Activated CD4-positive, alpha-beta T cell treated with anti-CD3 and anti-CD28 coated beads for 36 hours (primary cell): ENCODE measurements around the gene ANO10. TPM values are rescaled to one million over a fixed set of nuclear protein-coding genes. Genes with fewer than 3 reads are reported as not detected.
A peak's percentile ranks its signal among the peaks of the same experiment; 100 is the strongest.
"Not testable (repeated sequence)": the region's sequence is repeated elsewhere in the genome, so short reads cannot be mapped to it uniquely, and the experiment has no call there.

Experiments used
- ATAC-seq: fragments of 200-7000 bp; cut with Tn5 transposase; one replicate; pipeline ENCODE4 v1.10.0; 2021; ENCODE audit warnings: mild to moderate bottlenecking, moderate library complexity
- CTCF ChIA-PET: fragments of 350-600 bp; sonication (Branson Sonifier 250); formaldehyde crosslinking; loops from one replicate; lab custom pipeline; 2021; ENCODE audit warnings: antibody characterized with exemption; lab: Charles Lee
- POLR2A ChIA-PET: fragments of 350-600 bp; sonication (Branson Sonifier 250); formaldehyde crosslinking; loops from one replicate; lab custom pipeline; 2021; ENCODE audit warnings: antibody characterized with exemption, inconsistent platforms; lab: Charles Lee
- DNase-seq: peaks from one replicate; pipeline ENCODE4 v3.0.0-alpha.2; 2020
- H3K27ac Mint-ChIP-seq: one replicate; pipeline ENCODE4 v1.8.0; 2021; ENCODE audit warnings: mixed read lengths
- H3K27me3 Mint-ChIP-seq: one replicate; pipeline ENCODE4 v1.8.0; 2021; ENCODE audit warnings: mixed read lengths
- H3K36me3 Mint-ChIP-seq: one replicate; pipeline ENCODE4 v1.8.0; 2021; ENCODE audit warnings: low read depth, mixed read lengths
- H3K4me1 Mint-ChIP-seq: one replicate; pipeline ENCODE4 v1.8.0; 2021; ENCODE audit warnings: mixed read lengths
- H3K4me3 Mint-ChIP-seq: one replicate; pipeline ENCODE4 v1.8.0; 2021; ENCODE audit warnings: mild to moderate bottlenecking, moderate library complexity, mixed read lengths
- H3K9me3 Mint-ChIP-seq: one replicate; pipeline ENCODE4 v1.8.0; 2021; ENCODE audit warnings: low read depth, mixed read lengths
- intact Hi-C, 2 experiments: fragments of 100-400 bp; cut with DNase I in 1 of 2; cut with micrococcal nuclease in 1 of 2; formaldehyde crosslinking; loops; one replicate each; pipeline versions ENCODE4 v1.14.2 to v1.15.1; 2022 to 2024; cut with DNase I, micrococcal nuclease
- total RNA-seq, 2 experiments: library from RNA; stranded (reverse); gene quantifications; one replicate each; pipeline ENCODE4 v1.2.3, GENCODE V29; 2021

The ANO10 gene
- total RNA-seq, 2 experiments from 2014 or later: 6.9 to 9.4 TPM

DNA sequence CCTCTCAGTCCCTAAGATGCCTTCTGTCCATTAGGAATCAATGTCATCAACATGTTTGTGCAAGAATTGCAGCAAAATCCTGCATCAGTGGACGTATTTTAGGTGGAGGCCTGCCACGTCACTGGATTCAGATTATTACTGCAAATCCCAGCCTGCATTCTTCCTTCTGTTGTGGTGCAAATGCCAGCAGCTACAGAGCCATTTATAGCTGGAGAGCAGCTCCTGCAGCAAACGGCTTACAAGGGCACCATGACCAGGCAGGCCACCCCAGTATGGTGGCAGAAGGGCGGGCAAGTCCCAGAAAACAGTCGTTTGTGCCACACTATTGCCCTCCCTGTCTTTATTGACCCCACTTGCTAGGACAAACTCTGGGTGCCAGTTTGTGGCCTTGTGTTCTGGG, 260.7 kb downstream of the ANO10 start:
- peaks cover under 1% of the 10 kb centered on the region for H3K36me3 Mint-ChIP-seq
- intact Hi-C loops: no loop called here
- CTCF ChIA-PET: interaction anchor here (0.7 kb wide), 1 partner anchor 17 kb away, joined by 4 read pairs; no protein-coding TSS in a partner anchor
- no peak for DNase-seq
- H3K27ac Mint-ChIP-seq: no peak overlapping the region
- no peaks in the 10 kb centered on the region for H3K4me1 Mint-ChIP-seq
- peaks cover 14% of the 10 kb centered on the region for H3K9me3 Mint-ChIP-seq
- H3K4me3 Mint-ChIP-seq: no peak overlapping the region
- ATAC-seq: no peak
- H3K27me3 Mint-ChIP-seq: no peaks in the 10 kb centered on the region
- POLR2A ChIA-PET: no interaction called here

DNA sequence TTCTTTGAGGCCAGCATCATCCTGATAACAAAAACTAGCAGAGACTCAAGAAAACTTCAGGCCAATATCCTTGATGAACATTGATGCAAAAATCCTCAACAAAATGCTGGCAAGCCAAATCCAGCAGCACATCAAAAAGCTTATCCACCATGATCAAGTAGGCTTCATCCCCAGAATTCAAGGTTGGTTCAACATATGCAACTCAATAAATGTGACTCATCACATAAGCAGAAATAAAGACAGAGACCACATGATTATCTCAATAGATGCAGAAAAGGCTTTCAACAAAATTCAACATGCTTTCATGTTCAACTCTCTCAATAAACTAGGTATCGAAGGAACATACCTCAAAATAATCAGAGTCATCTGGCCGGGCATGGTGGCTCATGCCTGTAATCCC, 265.8 kb downstream of the ANO10 start:
- DNase-seq, POLR2A ChIA-PET, H3K27ac Mint-ChIP-seq, H3K27me3 Mint-ChIP-seq, intact Hi-C loops, H3K4me1 Mint-ChIP-seq, H3K4me3 Mint-ChIP-seq, ATAC-seq: not testable (repeated sequence)
- H3K36me3 Mint-ChIP-seq: peaks cover 45% of the 10 kb centered on the region
- CTCF ChIA-PET: interaction anchor here (1.1 to 1.7 kb wide), 2 partner anchors 10 to 16 kb away, joined by 3 to 5 read pairs; no protein-coding TSS in a partner anchor
- H3K9me3 Mint-ChIP-seq: peaks cover 61% of the 10 kb centered on the region

DNA sequence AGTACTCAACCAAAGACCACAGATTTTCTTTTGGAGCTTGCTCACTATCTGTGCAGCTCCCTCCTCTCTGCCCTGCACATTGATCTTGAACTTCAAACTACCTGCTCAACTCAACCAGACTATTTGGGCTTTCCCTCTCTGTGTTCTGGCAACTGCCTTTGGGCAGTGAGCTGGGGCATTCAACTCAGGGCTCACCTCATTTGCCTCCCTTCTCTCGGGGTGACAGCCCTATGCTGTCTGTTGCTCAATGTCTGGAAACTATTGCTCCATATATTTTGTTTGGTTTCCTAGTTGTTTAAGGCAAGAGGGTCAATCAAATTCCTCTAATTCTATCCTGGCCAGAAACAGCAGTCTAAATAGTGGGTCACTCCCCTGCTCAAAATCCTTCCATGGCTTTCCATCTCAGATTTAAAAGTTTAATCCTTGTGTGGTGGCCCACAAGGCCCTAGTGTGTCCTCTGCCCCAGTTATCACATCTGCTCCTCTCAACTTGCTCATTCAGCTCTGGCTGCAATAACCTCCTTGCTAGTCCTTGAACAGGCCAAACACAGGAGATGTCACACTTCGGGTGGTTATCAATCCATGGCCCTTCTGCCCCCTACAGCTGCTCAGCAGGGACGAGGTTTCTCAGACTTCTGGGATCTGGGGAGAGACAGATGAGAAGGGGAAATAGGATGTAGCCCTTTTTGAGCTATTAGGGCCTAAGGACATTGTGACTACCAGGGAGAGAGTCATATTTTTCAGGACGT, 267.7 kb downstream of the ANO10 start:
- H3K4me1 Mint-ChIP-seq: peaks cover 4% of the 10 kb centered on the region
- no peak overlapping the region for H3K4me3 Mint-ChIP-seq
- intact Hi-C loops: no loop called here
- POLR2A ChIA-PET: no interaction called here
- no peaks in the 10 kb centered on the region for H3K27me3 Mint-ChIP-seq
- H3K36me3 Mint-ChIP-seq: peaks cover 61% of the 10 kb centered on the region
- CTCF ChIA-PET: no interaction called here
- H3K9me3 Mint-ChIP-seq: peaks cover 61% of the 10 kb centered on the region
- no peak for DNase-seq
- H3K27ac Mint-ChIP-seq: no peak overlapping the region
- no peak for ATAC-seq

DNA sequence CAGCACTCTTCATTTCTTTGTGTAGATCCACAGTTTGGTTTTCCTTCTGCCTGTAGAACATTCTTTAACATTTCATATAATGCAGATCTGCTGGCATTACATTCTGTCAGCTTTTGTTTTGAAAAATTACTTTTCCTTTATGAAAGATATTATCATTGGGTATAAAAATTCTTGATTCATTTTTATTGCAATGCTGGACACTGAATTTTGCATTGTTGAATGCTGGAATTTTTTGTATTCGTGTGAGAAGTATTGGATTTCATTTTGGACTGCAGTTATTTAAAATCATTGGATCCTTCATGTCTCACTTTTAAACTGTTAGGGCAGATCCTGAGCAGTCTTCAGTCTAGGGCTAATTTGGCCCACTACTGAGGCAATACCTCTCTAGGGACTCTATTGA, 268.4 kb downstream of the ANO10 start:
- H3K9me3 Mint-ChIP-seq: peaks cover 59% of the 10 kb centered on the region
- POLR2A ChIA-PET: no interaction called here
- H3K36me3 Mint-ChIP-seq: peaks cover 68% of the 10 kb centered on the region
- peaks cover 11% of the 10 kb centered on the region for H3K4me1 Mint-ChIP-seq
- no peaks in the 10 kb centered on the region for H3K27me3 Mint-ChIP-seq
- no peak overlapping the region for H3K27ac Mint-ChIP-seq
- H3K4me3 Mint-ChIP-seq: no peak overlapping the region
- intact Hi-C loops: no loop called here
- CTCF ChIA-PET: interaction anchor here (0.6 kb wide), 1 partner anchor 233 kb away, joined by 3 read pairs; no protein-coding TSS in a partner anchor
- no peak for ATAC-seq
- DNase-seq: no peak

DNA sequence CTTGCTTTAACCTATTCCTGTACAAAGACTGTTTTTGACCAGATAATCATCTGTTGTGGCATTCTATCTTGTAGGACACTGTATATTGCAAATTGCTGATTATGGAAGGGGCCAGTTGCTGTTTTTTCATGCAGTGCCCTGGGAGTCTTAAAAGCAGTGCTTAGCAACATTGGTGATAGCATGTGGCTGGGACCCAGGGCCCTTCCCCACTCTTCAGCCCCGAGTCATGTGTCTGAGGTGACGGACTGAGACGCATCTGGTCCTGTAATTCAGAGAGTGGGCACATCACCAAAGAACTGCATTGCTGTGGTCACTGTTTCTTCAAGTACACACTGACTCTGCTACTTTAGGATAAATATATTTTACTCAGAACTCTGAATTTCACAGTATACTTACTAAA, 272.1 kb downstream of the ANO10 start:
- Mint-ChIP-seq H3K27ac (no peak overlapping the region), H3K27me3 (no peaks in the 10 kb centered on the region), H3K36me3 (peaks cover 86% of the 10 kb centered on the region), H3K4me3 (no peak overlapping the region), H3K9me3 (peaks cover 33% of the 10 kb centered on the region), H3K4me1 (peaks cover 41% of the 10 kb centered on the region)
- intact Hi-C loops: no loop called here
- DNase-seq: no peak
- POLR2A ChIA-PET: no interaction called here
- ATAC-seq: no peak
- CTCF ChIA-PET: interaction anchor here (1.0 kb wide), 1 partner anchor 16 kb away, joined by 3 read pairs; no protein-coding TSS in a partner anchor

DNA sequence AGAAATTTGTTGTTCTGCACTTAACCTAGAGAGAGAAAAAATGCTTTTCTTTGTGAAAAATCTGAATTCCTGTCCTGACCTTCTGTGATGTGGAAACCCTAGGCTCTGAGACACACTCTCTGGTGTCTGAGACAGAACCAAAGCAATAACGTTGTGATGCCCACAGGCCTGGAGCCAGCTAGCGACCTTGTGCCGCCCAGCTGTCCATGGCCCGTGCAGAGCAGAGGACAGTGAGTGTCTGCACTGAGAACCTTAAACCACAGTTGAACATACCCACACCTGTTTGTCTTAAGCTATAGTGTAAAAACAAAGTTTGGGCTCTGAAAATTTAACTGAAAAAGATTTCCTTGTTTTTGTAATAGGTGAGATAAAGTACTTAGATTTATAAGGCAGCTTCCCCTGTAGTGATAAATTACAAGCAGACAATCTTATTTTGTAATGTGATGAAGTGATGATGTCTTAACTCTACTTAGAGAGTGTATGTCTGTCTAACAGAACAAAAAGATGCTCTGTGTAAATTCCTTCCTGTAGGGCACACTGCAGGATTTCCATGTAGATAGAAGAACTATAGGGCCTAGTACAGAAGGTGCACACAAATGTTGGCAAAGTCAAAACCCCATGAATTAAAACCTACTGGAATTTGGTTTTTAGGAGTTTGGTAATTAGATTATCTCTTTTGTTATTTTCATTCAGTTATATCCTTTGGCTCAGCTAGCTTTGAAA, 272.8 kb downstream of the ANO10 start:
- Mint-ChIP-seq H3K4me1 (peaks cover 47% of the 10 kb centered on the region), H3K27me3 (no peaks in the 10 kb centered on the region), H3K4me3 (no peak overlapping the region), H3K36me3 (peaks cover 84% of the 10 kb centered on the region), H3K27ac (peak overlapping the region; percentile 27), H3K9me3 (peaks cover 26% of the 10 kb centered on the region)
- ATAC-seq: no peak
- intact Hi-C loops: no loop called here
- ChIA-PET POLR2A (interaction anchor here (0.7 kb wide), 1 partner anchor 39 kb away, joined by 3 read pairs; no protein-coding TSS in a partner anchor), CTCF (interaction anchor here (1.0 kb wide), 1 partner anchor 17 kb away, joined by 3 read pairs; no protein-coding TSS in a partner anchor)
- no peak for DNase-seq

DNA sequence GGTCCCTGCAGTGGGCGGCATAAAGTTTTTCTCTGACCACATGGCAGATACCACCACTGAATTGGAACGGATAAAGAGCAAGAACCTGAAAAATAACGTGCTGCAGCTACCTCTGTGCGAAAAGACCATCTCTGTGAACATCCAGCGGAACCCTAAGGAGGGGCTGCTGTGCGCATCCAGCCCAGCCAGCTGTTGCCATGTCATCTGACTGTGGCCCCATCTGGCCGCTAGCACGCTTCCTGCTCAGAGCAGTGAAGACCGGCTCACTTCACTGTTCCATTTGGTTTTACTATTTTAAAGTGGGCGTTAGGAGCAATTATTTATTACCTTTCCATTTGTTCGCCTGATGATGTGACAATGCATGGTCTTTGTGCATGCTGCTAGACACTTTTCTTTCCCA, 273.5 kb downstream of the ANO10 start:
- Mint-ChIP-seq H3K27me3 (no peaks in the 10 kb centered on the region), H3K36me3 (peaks cover 84% of the 10 kb centered on the region), H3K27ac (no peak overlapping the region), H3K4me3 (no peak overlapping the region), H3K4me1 (peaks cover 53% of the 10 kb centered on the region), H3K9me3 (peaks cover 21% of the 10 kb centered on the region)
- ATAC-seq (no peak), DNase-seq (no peak)
- POLR2A ChIA-PET: no interaction called here
- CTCF ChIA-PET: interaction anchor here (3.4 kb wide), 1 partner anchor 12 kb away, joined by 19 read pairs; no protein-coding TSS in a partner anchor
- intact Hi-C loops: no loop called here

DNA sequence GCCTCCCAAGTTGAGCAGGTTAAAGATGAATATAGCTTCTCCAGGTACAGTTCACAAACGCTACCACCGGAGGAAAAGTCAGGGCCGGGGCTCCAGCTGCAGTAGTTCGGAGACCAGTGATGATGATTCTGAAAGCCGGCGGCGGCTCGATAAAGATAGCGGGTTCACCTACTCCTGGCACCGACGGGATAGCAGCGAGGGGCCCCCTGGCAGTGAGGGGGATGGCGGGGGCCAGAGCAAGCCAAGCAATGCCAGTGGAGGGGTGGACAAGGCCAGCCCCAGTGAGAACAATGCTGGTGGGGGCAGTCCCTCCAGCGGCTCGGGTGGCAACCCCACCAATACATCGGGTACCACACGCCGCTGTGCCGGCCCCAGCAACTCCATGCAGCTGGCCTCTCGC, 274.0 kb downstream of the ANO10 start:
- Mint-ChIP-seq H3K9me3 (peaks cover 16% of the 10 kb centered on the region), H3K27me3 (no peaks in the 10 kb centered on the region), H3K27ac (peak overlapping the region; percentile 85), H3K4me1 (peaks cover 59% of the 10 kb centered on the region), H3K36me3 (peaks cover 86% of the 10 kb centered on the region), H3K4me3 (no peak overlapping the region)
- intact Hi-C loops: no loop called here
- CTCF ChIA-PET: interaction anchor here (3.4 kb wide), 1 partner anchor 11 kb away, joined by 19 read pairs; no protein-coding TSS in a partner anchor
- ATAC-seq: no peak
- no peak for DNase-seq
- POLR2A ChIA-PET: no interaction called here

DNA sequence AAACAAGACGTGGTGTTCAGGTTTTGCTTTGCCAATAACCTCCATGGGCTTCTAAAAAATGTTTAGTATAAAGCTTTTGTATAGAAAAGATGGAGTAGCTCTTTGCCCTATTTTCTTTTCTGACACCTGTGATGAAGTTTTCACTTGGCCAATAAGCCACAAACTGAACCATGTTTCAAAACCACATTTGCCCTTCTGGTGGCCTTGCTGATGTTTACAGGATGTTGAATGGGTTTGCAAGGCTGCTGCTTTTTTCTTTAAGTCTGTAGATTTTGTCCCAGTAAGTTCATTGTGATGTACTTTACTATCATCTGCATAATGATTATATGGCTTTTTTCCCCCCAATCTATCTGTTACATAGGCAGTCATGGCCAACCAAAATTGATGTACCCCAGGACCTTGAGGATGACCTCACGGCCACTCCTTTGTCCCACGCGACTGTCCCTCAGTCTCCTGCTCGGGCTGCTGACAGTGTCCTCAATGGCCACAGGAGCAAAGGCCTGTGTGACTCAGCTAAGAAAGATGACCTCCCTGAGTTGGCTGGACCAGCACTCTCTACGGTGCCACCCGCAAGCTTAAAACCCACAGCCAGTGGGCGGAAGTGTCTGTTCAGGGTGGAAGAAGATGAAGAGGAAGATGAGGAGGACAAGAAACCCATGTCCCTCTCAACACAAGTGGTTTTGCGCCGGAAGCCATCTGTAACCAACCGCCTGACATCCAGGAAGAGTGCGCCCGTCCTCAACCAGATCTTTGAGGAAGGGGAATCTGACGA, 274.6 kb downstream of the ANO10 start:
- Mint-ChIP-seq H3K36me3 (peaks cover 87% of the 10 kb centered on the region), H3K9me3 (peaks cover 10% of the 10 kb centered on the region), H3K27ac (peak overlapping the region; percentile 85), H3K27me3 (no peaks in the 10 kb centered on the region), H3K4me1 (peaks cover 65% of the 10 kb centered on the region), H3K4me3 (no peak overlapping the region)
- ATAC-seq (peak; percentile 34), DNase-seq (peak; percentile 38)
- CTCF ChIA-PET: interaction anchor here (1.4 to 3.4 kb wide), 2 partner anchors 9 to 11 kb away, joined by 5 to 19 read pairs; no protein-coding TSS in a partner anchor
- intact Hi-C loops: no loop called here
- POLR2A ChIA-PET: no interaction called here

DNA sequence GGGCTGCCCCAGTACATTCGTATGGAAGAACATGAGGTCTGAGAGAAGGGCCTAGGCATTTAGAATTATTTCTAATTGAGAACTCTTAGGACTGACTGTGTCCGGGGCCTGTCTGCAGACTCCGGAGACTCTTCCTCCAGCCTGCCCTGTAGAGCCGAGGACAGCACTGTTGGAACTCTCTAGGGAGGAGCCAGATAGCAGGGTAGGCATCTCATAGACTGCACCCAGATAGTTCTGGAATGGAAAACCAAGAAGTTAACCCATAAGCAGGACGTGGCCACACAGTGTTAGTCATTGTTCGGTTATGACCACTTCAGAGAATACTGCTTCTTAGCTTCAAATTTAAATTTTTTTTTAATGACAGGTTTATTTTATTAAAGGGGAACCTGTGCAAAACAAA, 275.9 kb downstream of the ANO10 start:
- no peaks in the 10 kb centered on the region for H3K9me3 Mint-ChIP-seq
- intact Hi-C loops: no loop called here

DNA sequence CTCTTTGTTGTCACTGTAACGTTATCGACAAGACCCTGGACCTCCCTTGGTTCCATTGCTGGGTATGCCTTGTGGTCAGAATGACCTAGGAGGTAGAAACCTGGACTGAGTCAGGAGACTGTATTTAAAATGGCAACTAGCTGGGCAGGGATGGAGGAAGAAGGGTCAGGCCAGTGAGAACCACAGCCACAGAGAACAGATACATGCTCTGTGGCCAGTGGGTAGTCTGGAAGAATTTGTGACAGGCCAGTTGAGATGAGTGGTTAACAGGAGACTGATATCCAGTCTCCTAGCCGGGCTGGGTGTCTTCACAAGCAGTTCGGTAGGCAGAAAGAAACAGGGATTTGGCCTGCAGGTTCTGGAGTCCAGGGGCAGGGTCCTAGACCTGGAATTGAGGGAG, 276.6 kb downstream of the ANO10 start:
- no peak for DNase-seq
- Mint-ChIP-seq H3K9me3 (no peaks in the 10 kb centered on the region), H3K36me3 (peaks cover 80% of the 10 kb centered on the region), H3K4me1 (peaks cover 70% of the 10 kb centered on the region), H3K27me3 (no peaks in the 10 kb centered on the region), H3K4me3 (no peak overlapping the region), H3K27ac (peak overlapping the region; percentile 59)
- intact Hi-C loops: no loop called here
- CTCF ChIA-PET: interaction anchor here (0.6 to 3.4 kb wide), 4 partner anchors 9 to 769 kb away, joined by 3 to 19 read pairs (median 4); no protein-coding TSS in a partner anchor
- ATAC-seq: no peak
- POLR2A ChIA-PET: no interaction called here

More for the DNA sequence above, 275.9 kb downstream of the ANO10 start:
- Mint-ChIP-seq H3K4me3 (no peak overlapping the region), H3K27me3 (no peaks in the 10 kb centered on the region), H3K36me3 (peaks cover 80% of the 10 kb centered on the region), H3K27ac (peak overlapping the region; percentile 59), H3K4me1 (peaks cover 70% of the 10 kb centered on the region)
- ChIA-PET CTCF (interaction anchor here (0.5 to 3.4 kb wide), 6 partner anchors 9 to 768 kb away, joined by 3 to 19 read pairs (median 4); no protein-coding TSS in a partner anchor), POLR2A (no interaction called here)
- DNase-seq (peak; percentile 44), ATAC-seq (peak; percentile 86)
